Smooth muscle cell (in vitro differentiated cells): ENCODE data around the gene ARPIN. TPM values are rescaled to one million over a fixed set of nuclear protein-coding genes. Genes with fewer than 3 reads are reported as not detected.
"Not testable (repeated sequence)": the region's sequence is repeated elsewhere in the genome, so short reads cannot be mapped to it uniquely, and the experiment has no call there.

Experiments
- DNase-seq: peaks from one replicate; lab custom pipeline; 2025; ENCODE audit not compliant: unreplicated experiment; lab: John Stamatoyannopoulos, UW
- H2AFZ ChIP-seq: fragments of 200-600 bp; sonication (generic); 2 replicates; pipeline ENCODE4 v1.6.0; 2016; ENCODE audit warnings: antibody characterized with exemption, low read depth, mild to moderate bottlenecking
- H3F3A ChIP-seq: fragments of 200-600 bp; sonication (generic); 2 replicates; pipeline ENCODE4 v1.6.0; 2017; ENCODE audit warnings: antibody characterized with exemption, low read depth
- H3K27ac ChIP-seq: fragments of 200-600 bp; sonication (generic); 2 replicates; pipeline ENCODE4 v1.5.1; 2016; ENCODE audit warnings: low read depth, mild to moderate bottlenecking
- H3K27me3 ChIP-seq: fragments of 200-600 bp; sonication (generic); 2 replicates; pipeline ENCODE4 v1.6.1; 2016; ENCODE audit warnings: low read depth, mild to moderate bottlenecking
- H3K36me3 ChIP-seq: fragments of 200-600 bp; sonication (generic); 2 replicates; pipeline ENCODE4 v1.5.1; 2016; ENCODE audit warnings: low read depth
- H3K4me1 ChIP-seq: fragments of 200-600 bp; sonication (generic); 2 replicates; pipeline ENCODE4 v1.5.1; 2016; ENCODE audit warnings: low read depth
- H3K4me2 ChIP-seq: fragments of 200-600 bp; sonication (generic); 2 replicates; pipeline ENCODE4 v1.6.0; 2016; ENCODE audit warnings: mild to moderate bottlenecking
- H3K4me3 ChIP-seq: fragments of 200-600 bp; sonication (generic); 2 replicates; pipeline ENCODE4 v1.5.1; 2016; ENCODE audit warnings: mild to moderate bottlenecking
- H3K79me2 ChIP-seq: fragments of 200-600 bp; sonication (generic); 2 replicates; pipeline ENCODE4 v1.6.0; 2016; ENCODE audit warnings: low read depth, mild to moderate bottlenecking
- H3K9ac ChIP-seq: fragments of 200-600 bp; sonication (generic); 2 replicates; pipeline ENCODE4 v1.6.0; 2016; ENCODE audit warnings: low read depth
- H3K9me3 ChIP-seq: fragments of 200-600 bp; sonication (generic); replicated peaks from 2 replicates; pipeline ENCODE4 v1.5.1; 2016; ENCODE audit warnings: low read depth
- H4K20me1 ChIP-seq: fragments of 200-600 bp; sonication (generic); 2 replicates; pipeline ENCODE4 v1.6.0; 2016; ENCODE audit warnings: low read depth
- CTCF ChIP-seq: fragments of 200-600 bp; sonication (generic); IDR thresholded peaks from 2 replicates; pipeline ENCODE4 v1.5.1; 2017; ENCODE audit warnings: borderline replicate concordance, mild to moderate bottlenecking, antibody characterized with exemption; ENCODE audit not compliant: insufficient read depth, poor library complexity, severe bottlenecking
- WGBS: methylation state at CpG from one replicate; pipeline ENCODE4 v1.1.7; 2016; ENCODE audit warnings: low lambda C conversion rate; 5-methylcytosine and 5-hydroxymethylcytosine counted together
- polyA plus RNA-seq: library from polyadenylated mRNA; unstranded; fragments of >200 nt; fragmentation: Nextera tagmentation; extraction: Ambion mirVana; gene quantifications from 2 replicates; pipeline ENCODE4 v1.2.1, GENCODE V29; 2016
- total RNA-seq: library from RNA; depleted of rRNA; stranded (reverse); fragments of >200 nt; gene quantifications from 2 replicates; pipeline ENCODE4 v1.2.3, GENCODE V29; 2014

ARPIN gene
- total and polyA plus RNA-seq, 2 experiments from 2014 or later, result 4.0 to 4.3 TPM

- Histone ChIP-seq H3K4me3 (no peak overlapping the region), H3K27me3 (no peaks in the 10 kb centered on the region), H3K27ac (no peak overlapping the region), H4K20me1 (no peaks in the 10 kb centered on the region), H3K9ac (no peak overlapping the region), H2AFZ (no peak overlapping the region), H3K79me2 (no peaks in the 10 kb centered on the region), H3K4me1 (no peaks in the 10 kb centered on the region), H3K36me3 (no peaks in the 10 kb centered on the region), H3K9me3 (no peaks in the 10 kb centered on the region), H3F3A (no peaks in the 10 kb centered on the region), H3K4me2 (no peak overlapping the region)
- TF ChIP-seq CTCF, result no peak
- DNase-seq, result no peak
- 80% methylated on average over 7 of the region's 7 CpGs for WGBS
Measured at GRCh38 chr15:89948796-89949195, 36.0 kb upstream of the ARPIN start.

- Histone ChIP-seq H3K4me2 (no peak overlapping the region), H3K27ac (no peak overlapping the region), H3F3A (no peaks in the 10 kb centered on the region), H3K4me1 (no peaks in the 10 kb centered on the region), H4K20me1 (no peaks in the 10 kb centered on the region), H3K9me3 (no peaks in the 10 kb centered on the region), H3K36me3 (no peaks in the 10 kb centered on the region), H3K79me2 (no peaks in the 10 kb centered on the region), H3K4me3 (no peak overlapping the region), H3K9ac (no peak overlapping the region), H2AFZ (no peak overlapping the region), H3K27me3 (no peaks in the 10 kb centered on the region)
- no peak for DNase-seq
- WGBS, result 84% methylated on average over 3 of the region's 3 CpGs
- no peak for TF ChIP-seq CTCF
Measured at GRCh38 chr15:89947385-89947784, 34.6 kb upstream of the ARPIN start.

GRCh38 chr15:89946681-89947299 is 34.0 kb upstream of the ARPIN start:
- no peaks in the 10 kb centered on the region for H4K20me1 ChIP-seq
- H3K27me3 ChIP-seq, result no peaks in the 10 kb centered on the region
- no peak overlapping the region for H3K4me2 ChIP-seq
- TF ChIP-seq CTCF, result no peak
- H3K9me3 ChIP-seq, result no peaks in the 10 kb centered on the region
- H3K36me3 ChIP-seq, result no peaks in the 10 kb centered on the region
- no peaks in the 10 kb centered on the region for H3F3A ChIP-seq
- H3K9ac ChIP-seq, result no peak overlapping the region
- H3K27ac ChIP-seq, result no peak overlapping the region
- no peaks in the 10 kb centered on the region for H3K79me2 ChIP-seq
- no peak for DNase-seq
- WGBS, result 88% methylated on average over 6 of the region's 6 CpGs
- H3K4me3 ChIP-seq, result no peak overlapping the region
- no peak overlapping the region for H2AFZ ChIP-seq
- H3K4me1 ChIP-seq, result no peaks in the 10 kb centered on the region

GRCh38 chr15:89943721-89944120 is 31.0 kb upstream of the ARPIN start:
- H3K4me2 ChIP-seq, H3K4me3 ChIP-seq, H3K27me3 ChIP-seq, H4K20me1 ChIP-seq, H3K9me3 ChIP-seq, H2AFZ ChIP-seq, H3K4me1 ChIP-seq, H3K27ac ChIP-seq, H3K79me2 ChIP-seq, DNase-seq, H3K9ac ChIP-seq, H3K36me3 ChIP-seq, H3F3A ChIP-seq: not testable (repeated sequence)
- WGBS, result 93% methylated on average over 6 of the region's 6 CpGs
